GM19328 (cell line): Measurements from ENCODE around the gene CXCR3.

Experiments used
- ATAC-seq: cut with Tn5 transposase; IDR thresholded peaks from one replicate; pipeline ENCODE4 v1.9.1; 2021; ENCODE audit warnings: mild to moderate bottlenecking, moderate library complexity; ENCODE audit not compliant: unreplicated experiment

CXCR3 gene

GRCh38 chrX:71637253-71637618, 18.9 kb upstream of the CXCR3 start:
- no peak for ATAC-seq

- ATAC-seq = no peak
Observed at GRCh38 chrX:71636438-71637252, 18.3 kb upstream of the CXCR3 start.

GRCh38 chrX:71634366-71634765, 16.1 kb upstream of the CXCR3 start:
- no peak for ATAC-seq

GRCh38 chrX:71632923-71633657, 14.8 kb upstream of the CXCR3 start:
- ATAC-seq = no peak

GRCh38 chrX:71629467-71629866, 11.2 kb upstream of the CXCR3 start:
- ATAC-seq = peak; percentile 69

GRCh38 chrX:71627588-71628404, 9.5 kb upstream of the CXCR3 start:
- ATAC-seq = no peak

GRCh38 chrX:71626576-71626975, 8.3 kb upstream of the CXCR3 start:
- no peak for ATAC-seq

- no peak for ATAC-seq
Observed at GRCh38 chrX:71625471-71625870, 7.2 kb upstream of the CXCR3 start.

GRCh38 chrX:71623714-71624113, 5.4 kb upstream of the CXCR3 start:
- no peak for ATAC-seq

GRCh38 chrX:71622576-71623450, 4.5 kb upstream of the CXCR3 start:
- peak; percentile 40 for ATAC-seq

- no peak for ATAC-seq
Observed at GRCh38 chrX:71622032-71622575, 3.8 kb upstream of the CXCR3 start.

- ATAC-seq = no peak
Observed at GRCh38 chrX:71621603-71622002, 3.3 kb upstream of the CXCR3 start.

- no peak for ATAC-seq
Observed at GRCh38 chrX:71619986-71620385, 1.7 kb upstream of the CXCR3 start.

GRCh38 chrX:71619193-71619592, 882 bp upstream of the CXCR3 start:
- no peak for ATAC-seq

GRCh38 chrX:71618787-71619186, 476 bp upstream of the CXCR3 start:
- no peak for ATAC-seq

GRCh38 chrX:71617742-71618141, 569 bp downstream of the CXCR3 start:
- ATAC-seq = no peak

- ATAC-seq = no peak
Observed at GRCh38 chrX:71616672-71617529, 1.4 kb downstream of the CXCR3 start.

GRCh38 chrX:71615954-71616353, 2.4 kb downstream of the CXCR3 start:
- no peak for ATAC-seq

GRCh38 chrX:71615056-71615455, 3.3 kb downstream of the CXCR3 start:
- ATAC-seq = no peak
